ENCODE results near the gene OR14A16. TPM values are rescaled to one million over a fixed set of nuclear protein-coding genes. Genes with fewer than 3 reads are reported as not detected.
A peak's percentile ranks its signal among the peaks of the same experiment; 100 is the strongest.

Gene OR14A16, protein sequence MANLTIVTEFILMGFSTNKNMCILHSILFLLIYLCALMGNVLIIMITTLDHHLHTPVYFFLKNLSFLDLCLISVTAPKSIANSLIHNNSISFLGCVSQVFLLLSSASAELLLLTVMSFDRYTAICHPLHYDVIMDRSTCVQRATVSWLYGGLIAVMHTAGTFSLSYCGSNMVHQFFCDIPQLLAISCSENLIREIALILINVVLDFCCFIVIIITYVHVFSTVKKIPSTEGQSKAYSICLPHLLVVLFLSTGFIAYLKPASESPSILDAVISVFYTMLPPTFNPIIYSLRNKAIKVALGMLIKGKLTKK
- total RNA-seq (2014; rRNA removed; shearing (Covaris generic)): not detected in 2 replicates

DNA sequence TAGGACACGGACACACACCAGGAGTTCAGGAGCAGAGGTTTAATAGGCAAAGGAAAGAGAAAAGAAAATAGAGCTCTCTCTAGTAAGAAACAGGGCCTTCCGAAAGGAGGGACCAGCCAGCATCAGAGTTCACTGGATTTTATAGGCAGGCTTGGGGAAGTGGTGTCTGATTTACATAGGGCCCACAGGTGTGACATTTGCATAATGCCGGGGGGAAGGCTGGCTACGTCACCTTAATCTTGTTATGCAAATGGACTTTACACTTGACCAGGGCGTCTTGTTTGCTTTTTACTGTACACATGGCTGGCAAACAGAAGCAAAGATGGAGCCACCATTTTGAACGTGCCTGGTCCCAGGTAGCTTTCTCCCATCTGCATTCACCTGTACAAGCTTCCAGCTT, at the start of gene OR14A16:
TSS of gene OR14A16 (minus strand) at position 97 of the 400 bp plus-strand sequence. CDS start 8,390 bp downstream, outside the sequence.
- no peak for DNase-seq (ENCODE audit: low read depth)

DNA sequence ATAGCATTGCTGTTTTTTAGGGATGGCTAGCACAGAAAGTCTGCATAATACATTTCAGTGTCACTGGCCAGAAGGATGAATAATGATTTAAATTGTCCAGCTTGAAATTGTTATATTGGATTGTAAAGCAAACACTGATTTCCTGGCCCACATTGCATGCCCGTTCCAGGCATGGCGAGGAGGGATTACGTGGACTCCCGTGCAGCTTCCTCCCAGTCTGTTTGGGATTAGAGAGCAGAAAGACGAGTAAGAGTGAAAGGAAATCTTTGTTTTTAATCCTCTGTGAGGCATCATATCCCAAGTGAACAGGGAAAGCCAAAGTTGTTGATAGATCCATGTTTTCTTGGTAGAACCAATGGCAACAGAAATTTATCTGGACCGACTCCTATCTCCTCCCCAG, 41.5 kb upstream of the OR14A16 start:
- peak; percentile 42 for DNase-seq (ENCODE audit: low read depth)

DNA sequence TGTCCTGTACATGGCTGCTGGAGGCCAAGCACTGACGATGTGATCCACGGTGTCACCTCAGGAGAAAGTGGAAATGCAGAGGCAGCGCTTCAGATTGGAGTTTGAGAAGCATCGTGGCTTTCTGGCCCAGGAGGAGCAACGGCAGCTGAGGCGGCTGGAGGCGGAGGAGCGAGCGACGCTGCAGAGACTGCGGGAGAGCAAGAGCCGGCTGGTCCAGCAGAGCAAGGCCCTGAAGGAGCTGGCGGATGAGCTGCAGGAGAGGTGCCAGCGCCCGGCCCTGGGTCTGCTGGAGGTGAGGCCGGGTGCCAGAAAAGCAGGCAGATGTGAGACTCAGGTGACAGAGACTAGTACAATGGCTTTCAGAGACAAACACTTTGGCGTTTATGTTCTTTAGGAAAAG, 40.7 kb upstream of the OR14A16 start:
- DNase-seq (ENCODE audit: low read depth): no peak

DNA sequence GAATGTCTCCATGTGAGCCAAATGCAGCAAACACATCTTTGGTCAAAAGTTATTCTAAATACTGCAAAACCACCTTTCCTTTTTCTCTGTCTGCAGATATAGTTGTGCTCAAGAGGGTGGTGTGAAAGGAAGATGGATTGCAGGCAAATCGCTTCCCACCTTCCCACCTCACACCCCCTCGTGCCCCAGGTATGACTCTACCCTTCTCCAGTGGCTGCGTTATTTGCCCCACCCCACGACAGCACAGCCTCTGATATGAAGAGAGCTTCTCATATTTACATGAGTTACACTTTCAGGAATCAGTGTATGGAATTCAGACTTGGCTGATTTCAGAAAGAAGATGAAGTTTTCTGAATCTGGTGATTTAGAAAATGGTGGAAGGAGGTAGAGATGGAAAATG, 38.8 kb upstream of the OR14A16 start:
- DNase-seq (ENCODE audit: low read depth): no peak

DNA sequence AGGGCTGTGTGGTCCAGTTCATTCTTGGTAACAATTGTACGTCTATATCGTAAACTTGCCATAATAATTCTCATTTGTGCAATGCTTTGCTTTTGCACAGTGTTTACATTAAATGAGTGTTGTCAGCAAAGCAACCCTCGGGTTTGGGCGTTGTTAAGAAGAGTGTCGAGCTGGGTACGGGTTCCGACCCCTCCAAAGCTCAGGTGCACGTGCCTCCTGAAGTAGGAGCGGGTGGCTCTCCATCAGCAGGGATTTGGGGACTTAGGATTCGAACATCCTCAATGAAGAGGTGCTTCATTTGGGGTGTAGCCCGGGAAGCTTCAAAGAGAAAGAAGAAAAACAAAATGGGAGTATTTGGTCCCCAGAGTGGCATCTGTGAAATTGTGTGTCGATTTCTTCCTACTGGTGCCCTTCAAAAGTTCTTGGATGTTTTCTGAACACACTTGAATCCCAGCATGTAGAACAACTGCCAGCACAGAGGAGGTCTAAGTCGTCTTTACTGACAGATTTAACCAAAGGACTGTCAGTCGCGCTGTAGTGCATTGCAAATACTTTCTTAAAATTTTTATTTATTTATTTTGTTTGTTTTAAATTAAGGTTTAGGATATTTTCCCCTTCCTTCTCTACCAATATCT, 34.2 kb upstream of the OR14A16 start:
- no peak for DNase-seq (ENCODE audit: low read depth)

DNA sequence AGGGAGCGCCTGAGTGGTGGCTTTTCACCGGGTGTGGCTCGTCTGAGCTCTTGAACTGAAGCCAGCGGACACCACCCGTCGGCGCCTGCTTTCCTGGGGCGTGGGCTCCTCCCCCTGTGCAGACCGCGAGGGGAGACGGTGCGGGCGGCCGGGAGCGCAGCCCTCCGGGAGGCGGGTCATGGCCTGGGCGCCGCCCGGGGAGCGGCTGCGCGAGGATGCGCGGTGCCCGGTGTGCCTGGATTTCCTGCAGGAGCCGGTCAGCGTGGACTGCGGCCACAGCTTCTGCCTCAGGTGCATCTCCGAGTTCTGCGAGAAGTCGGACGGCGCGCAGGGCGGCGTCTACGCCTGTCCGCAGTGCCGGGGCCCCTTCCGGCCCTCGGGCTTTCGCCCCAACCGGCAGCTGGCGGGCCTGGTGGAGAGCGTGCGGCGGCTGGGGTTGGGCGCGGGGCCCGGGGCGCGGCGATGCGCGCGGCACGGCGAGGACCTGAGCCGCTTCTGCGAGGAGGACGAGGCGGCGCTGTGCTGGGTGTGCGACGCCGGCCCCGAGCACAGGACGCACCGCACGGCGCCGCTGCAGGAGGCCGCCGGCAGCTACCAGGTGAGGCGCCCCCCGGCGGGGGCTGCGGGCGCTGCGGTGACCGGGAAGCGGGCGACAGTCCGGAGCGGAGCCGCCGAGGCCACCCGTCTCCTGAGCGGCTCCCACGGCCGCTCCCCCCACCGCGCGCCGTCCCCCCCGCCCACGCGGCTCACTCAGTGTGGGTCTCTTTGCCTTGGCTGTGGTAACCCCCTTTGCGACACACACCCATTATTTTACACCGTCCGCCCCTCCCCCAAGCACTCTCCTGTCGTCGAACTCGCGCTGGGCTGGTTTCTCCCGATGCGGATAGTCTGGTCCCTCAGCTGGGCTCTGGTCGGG, 33.4 kb upstream of the OR14A16 start, which contains the start of gene TRIM58:
TSS of gene TRIM58 (plus strand) at position 119 of the 916 bp plus-strand sequence. CDS start at position 179, 60 bp downstream.
- DNase-seq (ENCODE audit: low read depth): peak; percentile 82

DNA sequence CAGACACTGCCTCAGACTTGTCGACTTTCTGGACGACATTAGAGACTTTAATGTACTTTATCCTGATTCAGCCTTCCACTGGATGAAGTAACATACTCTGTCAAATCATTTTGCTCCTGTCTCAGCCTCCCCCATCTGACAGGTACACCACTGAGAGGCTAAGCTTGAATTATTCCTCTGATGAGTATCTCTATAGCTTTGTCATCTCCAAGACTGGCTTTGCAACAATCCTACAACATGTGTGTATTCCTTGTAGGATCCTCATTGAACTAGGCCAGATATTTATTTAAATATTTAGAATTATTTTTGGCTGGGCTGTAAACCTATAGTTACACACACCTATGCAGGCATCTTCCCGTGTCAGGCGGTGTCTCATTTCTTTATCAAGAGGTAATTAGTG, 32.0 kb upstream of the OR14A16 start:
- no peak for DNase-seq (ENCODE audit: low read depth)

DNA sequence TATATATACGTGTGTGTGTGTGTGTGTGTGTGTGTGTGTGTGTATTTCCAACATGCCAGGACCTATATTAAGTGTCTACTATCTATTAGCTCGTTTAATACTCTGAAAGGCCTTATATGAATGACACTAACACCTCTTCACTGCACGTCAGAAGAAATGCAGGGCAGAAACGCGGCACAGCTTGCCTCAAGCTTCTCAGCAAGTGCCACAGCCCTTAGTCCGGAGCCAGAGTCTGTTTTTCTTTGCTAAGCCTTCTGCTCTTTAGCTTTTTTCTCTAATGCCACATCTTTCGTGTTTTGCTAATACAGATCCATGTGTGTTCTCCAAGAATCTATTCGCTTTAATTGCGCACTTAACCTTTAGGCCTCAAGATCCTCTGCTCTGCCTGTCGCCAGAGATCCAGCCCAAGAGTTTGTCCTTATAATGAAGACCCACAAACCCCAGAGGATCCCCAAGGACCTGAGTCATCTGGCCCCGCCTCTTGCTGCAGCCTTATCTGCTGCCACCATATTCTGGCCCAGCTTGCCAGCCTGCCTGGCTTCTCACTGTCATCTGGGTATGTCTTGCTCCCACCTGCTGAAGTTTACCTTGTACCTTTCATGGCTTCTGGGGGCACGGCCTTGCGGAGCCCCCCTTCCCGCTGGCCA, 31.1 kb upstream of the OR14A16 start:
- DNase-seq (ENCODE audit: low read depth): peak; percentile 47

DNA sequence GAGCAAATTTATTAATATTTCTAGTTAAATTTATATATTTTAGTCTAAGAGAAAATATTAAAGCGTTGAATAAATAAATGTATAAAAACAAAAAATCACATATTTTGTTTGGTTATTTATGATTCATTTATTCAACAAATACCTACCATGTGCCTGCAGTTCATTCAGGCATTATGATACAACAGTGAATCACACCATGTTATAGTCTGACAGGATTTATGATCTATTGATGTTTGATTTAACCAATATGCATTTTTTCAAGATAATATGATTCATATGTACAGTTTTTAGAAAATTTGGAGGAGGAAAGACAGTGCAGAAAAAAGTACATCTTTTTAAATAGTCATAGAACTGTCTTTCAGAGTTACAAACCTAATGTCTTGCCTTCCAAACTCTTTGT, 25.7 kb upstream of the OR14A16 start:
- DNase-seq (ENCODE audit: low read depth): no peak

DNA sequence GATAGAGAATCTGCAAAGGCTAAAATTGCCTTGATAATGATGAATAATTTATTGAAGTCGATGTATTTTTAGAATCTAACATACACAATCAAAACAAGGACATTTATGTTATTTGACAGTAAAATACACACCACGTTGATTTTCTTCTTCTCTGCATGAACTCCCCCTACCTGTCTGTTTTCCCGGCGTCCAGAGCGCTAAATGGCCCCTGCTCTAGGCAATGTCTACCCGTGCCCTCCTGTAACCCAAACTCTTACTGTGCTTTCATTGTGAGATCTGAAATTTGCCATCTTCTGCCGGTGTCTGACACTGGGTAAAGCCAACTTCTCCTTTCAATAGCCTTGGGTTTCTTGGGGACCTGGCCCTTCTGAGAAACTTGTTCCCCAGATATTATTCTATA, 24.4 kb upstream of the OR14A16 start:
- no peak for DNase-seq (ENCODE audit: low read depth)

DNA sequence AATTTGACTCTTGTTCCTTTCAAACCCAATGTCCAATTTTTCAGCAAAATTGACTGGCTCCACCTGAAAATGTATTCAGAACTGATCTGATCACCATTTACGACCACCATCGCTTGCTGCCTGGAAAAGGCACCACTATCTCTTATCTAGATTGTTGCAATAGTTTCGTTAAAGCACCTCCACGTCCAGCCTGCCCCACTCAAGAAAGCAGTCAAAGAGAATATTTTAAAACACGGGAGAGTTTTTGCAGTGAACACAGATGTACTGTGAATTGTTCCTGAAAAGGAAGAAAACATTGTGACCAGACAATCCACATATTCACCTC, 21.7 kb upstream of the OR14A16 start:
- DNase-seq (ENCODE audit: low read depth): no peak

DNA sequence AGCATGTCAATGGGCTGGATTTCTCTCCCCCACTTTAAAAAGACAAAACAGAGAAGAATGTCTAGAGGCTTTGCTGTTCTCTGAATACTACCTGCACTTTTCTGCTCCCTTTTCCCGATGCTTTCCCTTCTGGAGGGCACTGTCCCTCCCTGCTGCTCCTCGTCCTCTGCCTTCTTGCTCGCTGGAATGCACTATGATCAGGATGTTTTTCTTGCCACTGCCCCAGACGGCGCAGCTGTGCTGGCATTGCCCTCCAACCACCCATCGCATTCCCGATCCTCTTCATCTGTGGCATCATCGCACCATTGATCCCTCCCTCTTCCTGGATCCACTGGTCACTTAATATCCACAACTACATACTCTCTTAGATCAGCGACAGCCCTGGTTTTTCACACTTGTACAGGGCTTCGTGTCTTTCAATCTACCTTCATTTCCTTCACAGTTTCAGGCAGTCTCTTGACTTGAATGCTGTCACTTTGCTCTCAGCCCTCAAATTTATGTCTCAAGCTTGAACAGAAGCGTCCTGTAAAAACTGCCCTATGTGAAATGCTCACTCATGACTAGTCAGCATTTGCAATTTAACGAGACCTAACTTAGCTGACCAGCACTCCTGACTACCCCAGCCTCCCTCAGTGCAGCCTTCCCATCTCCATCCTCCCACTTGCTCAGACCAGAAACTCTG, 21.2 kb upstream of the OR14A16 start:
- DNase-seq (ENCODE audit: low read depth): no peak

DNA sequence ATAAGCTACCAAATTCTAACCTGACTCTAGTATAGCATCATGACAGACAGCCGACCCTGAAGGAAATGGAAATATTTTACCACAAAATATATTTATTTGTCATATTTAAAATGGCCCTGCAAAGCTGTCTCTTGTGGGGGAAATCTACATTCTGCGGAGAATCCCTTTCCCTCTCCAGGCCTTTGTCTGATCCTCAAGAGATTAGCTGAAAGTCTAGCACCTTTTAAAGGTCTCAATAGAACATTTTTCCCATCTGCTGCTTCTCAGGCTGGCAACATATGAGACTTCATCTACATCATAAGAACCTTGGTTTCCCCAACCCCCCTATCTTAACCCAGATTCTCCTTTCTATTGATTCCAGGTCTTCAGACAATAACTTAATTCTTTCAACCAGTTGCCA, 19.5 kb upstream of the OR14A16 start:
- no peak for DNase-seq (ENCODE audit: low read depth)

DNA sequence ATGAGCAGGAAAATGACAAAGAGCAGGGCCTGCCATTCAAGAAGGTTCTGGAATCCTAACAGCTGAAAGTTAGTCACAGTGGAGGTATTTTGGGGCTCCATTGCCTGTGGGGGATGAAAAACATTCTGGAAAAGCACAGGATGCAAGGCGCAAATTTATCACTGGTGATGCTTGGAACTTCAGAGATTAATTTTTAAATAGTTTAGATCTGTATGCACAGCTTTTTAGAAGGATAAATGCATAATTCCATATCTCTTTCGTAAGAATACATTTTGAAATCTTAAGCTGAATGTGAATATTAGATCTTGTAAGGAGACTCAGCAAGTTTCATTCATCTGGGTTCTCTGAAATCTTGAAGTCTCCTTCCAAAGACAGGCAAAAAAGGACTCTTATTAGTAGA, 17.9 kb upstream of the OR14A16 start, which contains the start of gene OR11L1:
TSS of gene OR11L1 (minus strand) at position 101 of the 400 bp plus-strand sequence. CDS start at position 101, 0 bp downstream.
- no peak for DNase-seq (ENCODE audit: low read depth)

DNA sequence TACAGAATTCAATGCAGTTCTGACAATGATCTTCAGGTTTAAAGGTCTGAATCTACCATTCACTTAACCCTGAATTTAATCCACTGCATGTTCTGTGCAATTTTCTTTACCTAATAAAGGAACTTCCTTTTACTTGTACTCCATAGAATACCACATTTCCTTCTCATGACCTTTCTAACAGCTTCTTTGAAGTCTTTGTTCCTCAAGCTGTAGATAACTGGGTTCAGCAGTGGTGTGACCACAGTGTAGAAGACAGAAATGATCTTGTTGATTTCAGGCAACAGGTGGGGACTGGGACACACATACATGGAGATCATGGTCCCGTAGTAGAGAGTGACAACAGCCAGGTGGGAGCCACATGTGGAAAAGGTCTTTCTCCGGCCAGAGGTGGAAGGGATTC, 16.9 kb upstream of the OR14A16 start:
- DNase-seq (ENCODE audit: low read depth): no peak

DNA sequence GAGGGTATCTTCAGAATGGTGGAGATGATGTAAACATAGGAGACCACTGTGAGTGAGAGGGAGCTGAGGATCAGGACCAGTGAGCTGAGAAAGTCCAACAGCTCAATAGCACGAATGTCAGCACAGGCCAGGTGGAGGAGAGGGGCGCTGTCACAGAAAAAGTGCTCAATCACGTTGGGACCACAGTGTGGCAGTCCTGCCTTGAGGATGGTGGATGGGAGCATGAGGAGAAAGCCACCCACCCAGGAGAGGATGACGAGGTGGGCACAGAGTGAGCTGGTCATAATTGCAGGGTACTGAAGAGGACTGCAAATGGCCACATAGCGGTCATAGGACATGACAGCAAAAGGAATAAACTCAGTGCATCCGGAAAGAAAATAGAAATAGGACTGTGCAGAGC, 9.7 kb upstream of the OR14A16 start:
- no peak for DNase-seq (ENCODE audit: low read depth)

DNA sequence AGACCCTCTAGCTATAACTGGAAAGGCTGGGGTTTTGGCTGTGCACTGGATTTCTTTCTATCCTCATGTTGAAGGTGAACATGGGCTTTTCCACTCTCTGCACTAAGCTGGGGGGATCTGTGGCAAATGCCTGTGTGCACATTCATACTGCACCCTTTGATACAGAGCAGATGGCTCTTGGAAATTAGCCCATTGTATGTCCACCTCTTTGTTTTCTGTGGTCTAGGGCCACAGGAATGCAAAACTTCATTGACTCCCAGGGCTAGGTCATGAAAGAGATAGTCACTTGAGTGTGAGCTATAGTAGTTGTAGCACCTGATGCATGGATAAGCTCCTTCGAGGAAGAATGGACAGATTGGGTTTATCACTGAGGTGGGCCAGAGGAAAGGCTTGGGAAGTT, 5.7 kb upstream of the OR14A16 start:
- DNase-seq (ENCODE audit: low read depth): peak; percentile 56

DNA sequence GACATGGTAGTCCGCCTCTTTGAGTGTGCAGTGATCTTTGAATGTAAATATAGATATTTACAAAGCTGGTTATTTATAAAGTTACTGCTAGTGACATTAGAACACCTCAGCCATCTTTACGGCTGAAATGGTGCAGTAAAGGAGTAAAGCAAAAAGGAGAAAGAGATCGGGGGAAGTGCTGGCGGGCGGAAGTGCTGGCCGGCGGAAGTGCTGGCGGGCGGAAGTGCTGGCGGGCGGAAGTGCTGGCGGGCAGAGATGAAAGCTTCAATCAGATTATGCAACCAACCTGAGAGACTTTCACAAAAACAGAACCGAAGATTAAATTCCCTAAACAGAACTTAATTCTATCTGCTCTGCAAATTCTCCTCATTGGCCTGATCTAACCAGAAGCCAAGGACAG, 1.4 kb upstream of the OR14A16 start:
- no peak for DNase-seq (ENCODE audit: low read depth)

DNA sequence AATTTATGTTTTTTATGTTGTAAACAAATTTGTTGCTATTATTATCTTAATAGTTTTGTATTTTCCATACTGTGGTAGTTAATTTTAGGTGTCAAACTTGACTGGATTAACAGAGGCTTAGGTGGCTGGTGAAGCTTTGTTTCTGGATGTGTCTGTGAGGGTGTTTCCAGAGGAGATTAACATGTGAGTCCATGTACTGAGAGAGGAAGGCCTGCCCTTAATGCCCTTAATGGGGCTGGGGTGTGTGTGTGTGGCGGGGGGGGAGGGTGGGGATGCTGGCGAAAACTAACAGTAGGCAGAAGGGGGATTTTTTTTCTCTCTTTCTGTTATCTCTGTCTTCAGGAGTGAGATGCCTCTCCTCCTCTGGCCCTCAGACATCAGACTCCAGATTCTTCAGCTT, 1.9 kb downstream of the OR14A16 start:
- DNase-seq (ENCODE audit: low read depth): no peak

DNA sequence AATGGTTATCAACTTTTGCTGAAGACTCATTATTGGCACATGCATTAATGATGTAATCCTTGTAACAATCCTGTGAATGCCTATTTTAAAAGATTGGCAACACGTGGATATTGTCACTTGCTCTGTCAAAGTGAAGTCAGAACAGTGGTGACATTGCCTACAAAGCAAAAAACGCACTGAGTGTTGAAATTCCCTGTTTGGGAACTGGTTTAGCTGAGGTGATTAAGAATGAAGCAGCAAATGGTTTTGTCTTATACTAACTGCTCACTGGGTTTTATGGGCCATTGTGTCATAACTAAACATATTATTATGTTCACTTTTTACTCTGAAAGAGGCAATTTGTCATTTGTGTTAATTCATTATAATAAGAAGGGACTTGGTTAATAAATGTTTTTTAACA, 11.3 kb downstream of the OR14A16 start:
- DNase-seq (ENCODE audit: low read depth): no peak

DNA sequence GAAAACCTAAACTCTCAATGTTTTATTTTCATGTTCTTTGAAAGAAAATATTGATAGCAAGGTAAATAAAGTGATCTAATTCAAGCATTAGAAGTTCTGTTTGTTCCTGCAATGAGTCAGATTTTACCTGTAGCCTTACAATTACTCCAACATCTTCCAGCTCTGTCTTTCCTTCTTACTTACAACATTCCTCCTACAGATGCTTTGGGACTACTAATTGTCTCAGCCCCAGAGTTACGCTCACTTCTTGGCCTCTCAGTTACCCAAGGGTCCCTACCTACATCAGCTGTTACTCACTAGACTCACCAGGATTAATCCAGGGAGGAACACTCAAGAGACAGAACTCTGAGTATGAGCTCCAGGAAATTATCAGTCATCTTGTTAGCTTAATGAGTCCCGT, 26.4 kb downstream of the OR14A16 start:
- DNase-seq (ENCODE audit: low read depth): no peak

Measured in Daoy (cell line).